ENCODE results near the gene NXPE2.
"Not testable (repeated sequence)": the region's sequence is repeated elsewhere in the genome, so short reads cannot be mapped to it uniquely, and the experiment has no call there.

The NXPE2 gene

DNA sequence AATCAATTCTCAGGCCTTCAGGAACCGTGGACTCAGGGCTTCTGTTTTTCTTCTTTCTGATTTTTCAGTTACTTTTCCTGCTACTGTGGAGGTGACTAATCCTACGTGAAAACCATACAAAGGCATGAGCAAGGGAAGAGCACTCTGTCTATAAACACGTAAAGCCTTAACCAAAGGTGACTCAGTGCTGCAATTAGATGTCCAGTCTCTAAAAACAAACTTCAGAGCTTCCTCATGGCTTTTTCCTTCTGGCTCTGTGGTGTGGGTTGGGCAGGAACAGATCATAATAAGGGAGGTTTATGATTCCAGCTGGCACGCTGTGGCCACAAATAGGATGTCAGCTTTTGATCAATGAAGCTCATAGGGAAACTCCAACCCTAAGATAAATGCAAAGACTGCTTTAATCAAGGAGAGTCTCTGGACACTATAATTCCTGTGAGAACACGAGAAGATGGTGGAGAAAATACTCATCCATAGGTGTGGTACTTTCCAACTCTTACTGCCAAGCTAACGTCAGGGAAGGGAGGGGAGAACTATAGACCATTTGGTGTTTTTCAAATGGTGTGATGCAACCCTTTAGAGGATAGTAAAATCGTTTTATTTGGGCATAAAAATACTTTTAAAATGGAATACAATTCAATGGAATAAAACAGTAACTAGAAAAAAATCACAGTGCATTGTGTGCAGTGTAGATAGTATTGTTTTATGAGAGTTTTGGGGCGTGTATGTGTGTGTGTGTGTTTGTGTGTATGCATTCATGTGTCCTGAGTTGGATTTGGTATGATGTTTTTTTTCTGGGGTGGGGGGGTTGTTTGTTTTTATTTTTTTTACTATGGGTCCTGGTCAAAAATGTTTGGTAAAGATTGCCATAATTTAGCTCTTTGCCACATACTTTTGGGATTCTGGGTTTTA, at the start of gene NXPE2:
Gene NXPE2 (plus strand): TSS at position 403 of the 912 bp plus-strand sequence. CDS start 49 bp downstream, at position 452.
- DNase-seq (ENCODE audit: low read depth in 2 of 2): no peak

DNA sequence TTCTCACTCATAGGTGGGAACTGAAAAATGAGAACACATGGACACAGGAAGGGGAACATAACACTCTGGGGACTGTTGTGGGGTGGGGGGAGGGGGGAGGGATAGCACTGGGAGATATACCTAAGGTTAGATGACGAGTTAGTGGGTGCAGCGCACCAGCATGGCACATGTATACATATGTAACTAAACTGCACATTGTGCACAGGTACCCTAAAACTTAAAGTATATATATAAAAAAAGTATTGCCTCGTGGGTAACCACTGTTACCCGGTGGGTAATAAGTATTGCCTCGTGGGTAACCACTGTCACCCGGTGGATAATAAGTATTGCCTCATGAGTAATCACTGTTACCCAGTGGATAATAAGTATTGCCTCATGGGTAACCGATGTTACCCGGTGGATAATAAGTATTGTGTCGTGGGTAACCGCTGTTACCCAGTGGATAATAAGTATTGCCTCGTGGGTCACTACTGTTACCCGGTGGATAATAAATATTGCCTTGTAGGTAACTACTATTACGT, 46.8 kb upstream of the NXPE2 start:
- DNase-seq (ENCODE audit: low read depth in 2 of 2): not testable (repeated sequence)

DNA sequence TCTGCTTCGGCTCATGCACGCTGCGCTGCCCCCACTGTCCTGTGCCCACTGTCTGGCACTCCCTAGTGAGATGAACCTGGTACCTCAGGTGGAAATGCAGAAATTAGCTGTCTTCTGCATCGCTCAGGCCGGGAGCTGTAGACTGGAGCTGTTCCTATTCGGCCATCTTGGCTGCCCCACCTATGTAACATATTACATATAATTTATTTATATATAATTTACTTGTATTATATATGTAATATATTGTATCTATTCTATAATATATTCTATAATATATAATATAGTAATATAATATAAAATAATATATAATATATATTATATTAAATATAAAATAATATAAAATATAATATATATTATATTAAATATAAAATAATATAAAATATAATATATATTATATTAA, 38.9 kb upstream of the NXPE2 start:
- DNase-seq (ENCODE audit: low read depth in 2 of 2): not testable (repeated sequence)

DNA sequence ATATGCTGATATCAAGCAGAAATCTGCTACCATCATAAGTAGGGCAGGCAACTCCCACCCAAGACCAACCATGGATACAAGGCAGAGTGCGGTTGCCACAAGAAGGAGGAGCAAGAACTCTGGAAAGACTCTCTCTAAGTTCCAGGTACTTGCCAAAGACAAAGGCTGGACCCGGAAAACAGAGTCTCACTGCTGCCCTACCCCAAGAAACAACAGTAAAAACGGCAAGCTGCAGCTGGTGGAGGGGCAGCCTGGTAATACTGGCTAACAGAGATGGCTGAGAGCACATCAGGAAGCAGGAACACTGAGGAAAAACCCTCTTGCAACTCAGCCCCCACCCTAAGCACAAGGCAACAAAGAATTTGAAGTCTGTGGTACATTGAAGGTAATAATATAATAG, 27.7 kb upstream of the NXPE2 start:
- no peak for DNase-seq (ENCODE audit: low read depth in 2 of 2)

DNA sequence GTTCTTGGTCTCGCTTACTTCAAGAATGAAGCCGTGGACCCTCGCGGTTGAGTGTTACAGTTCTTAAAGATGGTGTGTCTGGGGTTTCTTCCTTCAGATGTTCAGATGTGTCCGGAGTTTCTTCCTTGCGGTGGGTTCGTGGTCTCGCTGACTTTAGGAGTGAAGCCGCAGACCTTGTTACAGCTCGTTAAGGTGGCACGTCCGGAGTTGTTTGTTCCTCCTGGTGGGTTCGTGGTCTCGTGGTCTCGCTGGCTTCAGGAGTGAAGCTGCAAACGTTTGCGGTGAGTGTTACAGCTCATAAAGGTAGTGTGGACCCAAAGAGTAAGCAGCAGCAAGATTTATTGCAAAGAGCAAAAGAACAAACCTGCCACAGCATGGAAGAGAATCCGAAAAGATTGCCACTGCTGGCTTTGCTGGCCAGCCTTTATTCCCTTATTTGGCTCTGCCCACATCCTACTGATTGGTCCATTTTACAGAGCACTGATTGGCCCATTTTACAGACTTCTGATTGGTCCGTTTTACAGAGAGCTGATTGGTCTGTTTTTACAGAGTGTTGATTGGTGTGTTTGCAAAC, 27.1 kb upstream of the NXPE2 start:
- DNase-seq (ENCODE audit: low read depth in 2 of 2): no peak

DNA sequence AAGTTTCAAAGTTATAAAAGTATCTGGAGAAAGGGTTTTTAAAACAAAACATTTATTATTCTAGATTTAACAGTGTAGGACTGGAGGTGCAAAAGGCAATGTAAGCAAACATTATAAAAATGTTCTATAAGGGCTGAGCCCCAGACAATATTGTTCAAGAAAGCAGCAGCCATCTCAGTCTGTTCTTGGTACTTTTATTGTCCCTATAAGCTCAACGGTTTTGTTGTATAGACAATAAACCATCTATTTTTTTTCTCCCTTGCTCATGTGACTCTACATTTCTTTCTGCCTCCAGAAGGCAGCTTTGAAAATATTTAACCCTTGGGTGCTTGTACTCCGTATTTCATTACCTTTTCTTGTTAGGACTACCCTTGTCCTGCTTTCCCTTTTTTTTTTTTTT, 25.2 kb upstream of the NXPE2 start:
- DNase-seq (ENCODE audit: low read depth in 2 of 2): no peak

DNA sequence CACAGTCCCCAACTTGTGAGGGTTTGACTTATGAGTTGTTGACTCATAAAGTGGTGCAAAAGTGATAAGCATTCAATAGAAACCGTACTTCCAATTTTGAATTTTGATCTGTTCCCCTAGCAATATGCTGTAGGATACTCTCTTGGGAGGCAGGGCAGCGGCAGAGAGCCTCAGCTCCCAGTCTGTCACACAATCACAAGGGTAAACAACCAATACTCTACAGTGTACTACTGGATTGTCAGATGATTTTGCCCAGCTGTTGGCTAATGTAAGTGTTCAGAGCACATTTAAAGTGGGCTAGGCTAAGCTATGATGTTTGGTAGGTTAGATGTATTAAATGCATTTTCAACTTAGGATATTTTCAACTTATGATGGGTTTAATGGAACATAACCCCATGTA, 13.7 kb upstream of the NXPE2 start:
- no peak for DNase-seq (ENCODE audit: low read depth in 2 of 2)

DNA sequence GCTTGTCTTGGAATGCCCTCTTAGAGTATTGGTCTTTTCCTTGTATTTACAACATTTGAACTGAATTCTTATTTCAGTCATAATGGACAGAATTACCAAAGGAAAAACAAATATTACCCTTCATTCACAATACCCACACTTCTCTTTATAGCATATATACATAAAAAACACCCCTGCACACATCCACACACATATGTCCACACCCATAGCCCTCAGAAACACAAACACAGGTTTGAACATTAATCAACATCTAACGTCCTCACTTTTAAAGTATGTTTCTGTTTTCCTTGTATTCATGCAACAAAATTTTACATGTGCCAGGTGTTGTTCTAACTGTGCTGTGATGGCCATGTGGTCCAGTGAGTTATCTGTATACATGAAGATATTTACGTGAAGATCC, 11.6 kb upstream of the NXPE2 start:
- no peak for DNase-seq (ENCODE audit: low read depth in 2 of 2)

DNA sequence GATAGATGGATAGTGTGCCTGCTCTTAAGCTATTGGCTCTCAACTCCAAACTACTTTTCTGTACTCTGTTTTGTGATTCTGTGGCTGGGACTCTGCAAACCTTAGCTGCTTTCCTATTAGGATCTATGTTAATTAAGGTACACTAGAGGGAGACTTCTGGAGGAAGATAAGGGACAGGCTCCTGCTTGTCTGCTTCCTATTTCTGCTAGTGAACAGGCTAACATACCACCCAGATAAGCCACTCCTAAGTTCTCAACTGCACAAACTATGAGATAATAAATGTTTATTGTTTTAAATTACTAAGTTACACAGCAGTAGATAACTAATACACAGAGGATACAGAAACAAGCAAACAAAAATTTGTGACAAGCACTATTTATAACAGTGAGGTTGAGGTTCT, 10.2 kb upstream of the NXPE2 start:
- DNase-seq (ENCODE audit: low read depth in 2 of 2): no peak

DNA sequence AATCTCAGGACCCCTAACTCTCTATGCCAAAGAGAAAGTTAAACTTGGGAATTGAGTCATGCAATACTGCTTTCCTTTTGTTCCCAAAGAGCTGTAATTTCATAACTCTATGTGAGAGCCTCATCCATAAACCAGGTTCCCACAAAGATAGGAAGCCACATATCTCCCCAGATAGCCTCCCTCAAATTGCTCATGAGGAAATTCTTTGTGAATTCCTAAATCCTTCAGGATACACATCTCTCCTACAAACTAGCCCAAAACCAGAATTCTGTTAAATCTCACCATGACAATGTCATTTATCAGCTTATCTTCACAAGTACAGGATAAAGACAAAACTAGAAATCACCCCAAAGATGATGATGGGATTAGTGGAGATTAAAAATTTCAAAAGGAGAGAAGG, 4.7 kb upstream of the NXPE2 start:
- DNase-seq (ENCODE audit: low read depth in 2 of 2): no peak

DNA sequence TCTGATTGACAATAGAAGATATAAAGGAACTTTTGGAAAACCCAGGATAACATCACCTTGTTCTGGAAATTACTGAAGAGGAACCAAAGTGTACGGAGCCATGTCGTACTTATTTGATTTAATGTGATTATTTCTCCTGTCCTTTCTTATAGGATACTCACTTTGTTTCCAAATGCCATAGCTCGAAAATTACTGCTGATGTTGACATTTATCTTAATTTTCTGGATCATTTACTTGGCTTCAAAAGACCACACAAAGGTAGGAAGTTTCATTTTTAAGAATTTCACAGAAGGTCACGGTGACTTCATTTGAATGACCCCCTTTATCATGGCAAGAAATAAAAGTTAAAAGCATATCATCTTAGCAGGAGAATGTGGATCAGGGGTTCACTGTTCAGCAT, 1.2 kb downstream of the NXPE2 start:
- no peak for DNase-seq (ENCODE audit: low read depth in 2 of 2)

DNA sequence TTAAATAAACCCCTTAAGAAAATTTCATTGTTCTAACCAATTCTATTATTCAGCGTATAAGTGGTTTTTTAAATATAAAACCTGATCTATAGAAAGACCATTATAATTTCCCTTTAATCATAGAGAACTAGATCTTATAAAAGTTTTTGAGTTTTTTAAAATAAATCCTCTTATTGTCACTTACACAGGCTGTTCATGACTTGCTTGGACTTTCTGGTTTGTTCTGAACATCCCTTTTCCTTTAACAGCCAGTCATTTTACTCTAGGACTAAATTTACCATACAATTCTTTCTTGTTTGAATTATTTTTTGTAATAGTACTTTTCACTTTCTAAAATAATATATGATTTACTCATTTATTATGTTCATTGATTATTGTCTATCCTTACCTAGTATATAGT, 4.7 kb downstream of the NXPE2 start:
- no peak for DNase-seq (ENCODE audit: low read depth in 2 of 2)

DNA sequence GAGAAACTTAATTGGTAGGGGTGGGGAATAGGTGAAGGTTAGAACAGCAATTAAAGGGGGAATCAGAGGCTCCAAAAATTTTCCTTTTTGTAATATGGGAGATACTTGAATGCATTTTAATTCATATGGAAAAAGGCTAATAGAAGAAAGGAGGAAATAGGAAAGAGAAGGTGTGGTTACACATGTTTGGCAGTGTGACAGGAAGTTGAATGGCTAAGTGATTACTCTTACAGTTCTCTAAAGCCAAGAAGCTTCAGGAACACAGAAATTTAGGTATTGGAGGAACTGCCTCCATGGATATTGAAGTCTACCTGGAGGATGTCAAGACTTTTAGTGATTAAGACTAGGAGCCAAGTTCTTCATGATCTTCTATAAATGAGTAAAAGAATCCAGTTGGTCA, 6.3 kb downstream of the NXPE2 start:
- DNase-seq (ENCODE audit: low read depth in 2 of 2): no peak

DNA sequence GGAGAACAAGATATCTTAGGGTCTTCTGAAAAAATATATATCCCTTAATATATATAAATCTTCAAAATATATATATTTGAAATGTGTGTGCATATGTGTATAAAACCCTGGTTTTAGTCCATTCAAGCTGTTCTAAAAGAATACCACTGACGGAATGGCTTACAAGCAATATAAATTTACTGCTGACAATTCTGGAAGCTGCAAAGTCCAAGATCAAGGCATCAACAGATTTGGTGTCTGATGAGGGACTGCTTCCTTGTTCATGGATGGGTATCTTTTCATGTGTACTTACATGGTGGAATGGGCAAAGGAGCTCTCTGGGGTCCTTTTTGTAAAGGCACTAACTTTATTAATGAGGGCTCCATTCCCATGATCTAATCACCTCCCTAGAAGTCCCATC, 6.8 kb downstream of the NXPE2 start:
- no peak for DNase-seq (ENCODE audit: low read depth in 2 of 2)

DNA sequence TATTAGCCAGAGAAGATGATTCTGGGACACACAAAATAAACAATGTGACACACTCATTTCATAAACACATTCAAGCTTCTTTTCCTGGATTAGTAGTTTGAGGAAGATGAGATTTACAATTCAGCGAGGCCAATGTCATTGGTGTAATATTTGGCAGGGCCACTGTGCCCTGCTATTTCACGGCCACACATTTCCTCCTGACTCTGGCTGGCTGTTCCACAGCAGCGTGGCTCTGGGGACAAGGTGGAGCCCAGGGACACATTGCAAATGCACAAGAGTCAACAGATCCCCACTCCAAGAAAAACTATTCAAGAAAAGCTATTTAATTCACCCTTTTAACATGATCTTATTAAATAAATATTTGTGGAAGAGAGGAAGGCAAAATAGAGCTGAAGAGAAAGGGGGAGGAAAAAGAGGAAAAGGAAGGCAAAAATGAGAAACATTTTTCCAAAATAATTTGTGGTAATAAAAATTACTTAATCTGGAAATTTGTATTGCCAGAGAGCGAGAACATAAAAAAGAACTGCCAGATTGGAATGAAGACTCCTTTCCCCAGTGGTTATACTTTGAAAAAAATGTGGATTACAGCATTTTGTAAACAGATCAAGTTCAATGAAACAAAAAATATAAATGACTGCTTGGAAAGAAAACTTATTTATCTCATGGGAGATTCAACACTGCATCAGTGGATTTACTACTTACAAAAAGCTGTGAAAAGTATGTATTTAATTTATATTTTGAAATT, 27.1 kb downstream of the NXPE2 start:
- no peak for DNase-seq (ENCODE audit: low read depth in 2 of 2)

DNA sequence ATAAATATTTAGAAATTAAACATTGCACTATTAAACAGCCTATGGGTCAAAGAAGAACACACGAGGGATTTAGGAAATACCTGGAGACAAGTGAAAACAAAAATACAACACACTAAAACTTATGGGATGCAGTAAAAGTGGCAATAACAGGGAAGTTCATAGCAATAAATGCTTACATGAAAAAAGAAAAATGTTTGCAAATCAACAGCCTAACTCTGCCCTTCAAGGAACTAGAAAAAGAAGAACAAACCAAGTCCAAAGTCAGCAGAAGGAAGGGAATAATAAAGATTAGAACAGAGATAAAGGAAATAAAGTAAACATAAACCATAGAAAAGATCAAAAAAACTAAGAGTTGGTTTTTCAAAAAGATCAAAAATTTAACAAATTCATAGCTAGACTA, 31.6 kb downstream of the NXPE2 start:
- no peak for DNase-seq (ENCODE audit: low read depth in 2 of 2)

DNA sequence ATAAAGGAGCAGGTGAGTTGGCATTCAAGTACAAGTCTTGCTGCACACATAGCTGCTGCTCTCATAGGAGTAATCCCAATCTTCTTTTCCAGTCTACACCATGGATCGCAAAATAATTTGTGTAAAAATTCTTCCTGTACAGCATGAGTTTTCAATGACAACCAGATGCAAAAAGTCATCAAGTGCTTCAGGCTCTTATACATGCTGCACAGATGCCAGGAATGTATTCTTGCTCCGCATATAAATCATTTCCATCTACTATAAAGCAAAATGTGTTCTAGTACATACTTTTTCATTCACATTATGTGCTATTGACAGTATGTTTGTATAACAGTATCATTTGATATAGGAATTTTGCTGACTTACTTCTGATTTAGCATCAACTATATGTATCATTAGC, 35.4 kb downstream of the NXPE2 start:
- DNase-seq (ENCODE audit: low read depth in 2 of 2): no peak

DNA sequence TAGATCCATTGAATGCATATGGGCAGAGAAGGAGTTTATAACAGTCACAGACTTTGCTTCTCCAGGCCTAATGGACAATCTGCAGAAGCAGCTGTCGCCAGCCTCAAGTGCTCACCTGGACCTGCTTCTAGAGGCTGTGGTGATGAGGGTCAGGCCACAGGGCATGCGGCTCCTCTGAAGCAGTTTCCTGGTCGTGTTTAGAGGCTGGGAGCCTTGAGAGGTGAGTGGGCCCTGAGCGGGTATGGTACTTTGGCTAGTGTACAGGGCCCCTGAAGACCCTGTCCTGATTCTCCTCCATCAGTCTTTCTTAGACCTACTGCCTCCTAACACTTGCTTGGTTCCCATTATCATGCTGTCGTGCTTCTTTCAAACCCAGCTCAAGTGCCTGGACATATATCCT, 41.2 kb downstream of the NXPE2 start:
- DNase-seq (ENCODE audit: low read depth in 2 of 2): no peak

DNA sequence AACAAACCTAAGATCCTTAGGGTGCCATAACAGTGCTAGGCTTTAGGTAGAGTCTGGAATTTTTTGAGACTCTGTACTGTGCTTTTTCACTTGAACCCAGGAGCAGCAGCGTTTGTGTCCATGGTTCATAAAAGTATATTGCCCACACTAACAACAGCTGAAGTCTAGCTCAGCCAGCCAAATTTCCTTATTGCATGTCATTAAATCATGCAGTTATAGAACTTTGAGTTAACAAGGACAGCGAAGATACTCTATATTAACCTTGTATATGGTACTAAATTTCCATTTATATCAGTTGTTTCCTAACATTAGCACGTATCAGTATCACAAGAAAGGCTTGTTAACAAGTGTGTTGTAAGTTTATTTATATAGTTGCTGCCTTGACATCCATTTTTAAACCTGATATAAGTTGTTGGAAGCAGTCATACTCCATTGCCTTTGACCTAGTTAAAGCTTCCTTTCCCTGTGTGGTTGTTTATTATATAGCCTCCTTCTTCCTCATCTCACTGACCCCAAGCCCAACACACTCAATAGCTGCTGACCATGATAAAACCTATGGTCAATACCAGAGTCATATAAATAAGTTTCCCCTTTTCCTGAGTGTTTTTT, 46.7 kb downstream of the NXPE2 start:
- DNase-seq (ENCODE audit: low read depth in 2 of 2): no peak

DNA sequence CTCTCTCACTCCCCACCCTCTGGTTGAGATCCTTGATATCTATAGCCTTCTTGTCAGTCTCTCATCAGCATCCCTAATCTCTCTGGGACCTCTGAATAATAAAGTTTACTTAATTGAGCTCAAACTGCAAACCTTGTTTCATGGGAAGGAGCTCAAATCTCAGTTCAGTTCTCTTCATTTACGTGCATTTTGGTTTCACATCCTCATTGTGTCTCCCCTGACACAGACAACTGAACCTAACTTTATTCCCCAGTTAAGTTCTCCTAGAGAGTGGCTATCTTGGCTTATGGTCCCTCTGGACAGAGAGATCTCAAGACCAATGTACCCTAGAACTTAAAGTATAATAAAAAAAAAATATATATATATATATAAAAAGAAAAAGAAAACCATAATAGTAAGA, 47.3 kb downstream of the NXPE2 start:
- no peak for DNase-seq (ENCODE audit: low read depth in 2 of 2)

DNA sequence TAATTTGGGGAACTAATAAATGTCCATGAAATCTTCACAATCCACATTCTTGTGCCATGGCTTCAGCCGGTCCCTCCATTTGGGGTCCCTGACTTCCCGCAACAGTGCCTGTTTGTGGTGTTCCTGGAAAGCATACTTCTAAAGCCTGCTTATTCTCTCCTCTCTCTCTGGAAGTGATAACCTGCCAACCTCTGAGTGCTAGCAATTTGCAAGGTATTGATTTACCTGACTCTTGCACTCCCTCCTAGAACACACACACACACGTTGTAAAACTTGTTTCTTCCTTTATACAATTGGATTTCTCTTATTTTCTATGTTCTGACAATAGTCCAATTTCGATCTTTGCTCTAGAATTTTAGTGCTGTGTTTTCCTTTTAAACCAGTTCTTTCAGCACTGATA, 58.5 kb downstream of the NXPE2 start:
- no peak for DNase-seq (ENCODE audit: low read depth in 2 of 2)

DNA sequence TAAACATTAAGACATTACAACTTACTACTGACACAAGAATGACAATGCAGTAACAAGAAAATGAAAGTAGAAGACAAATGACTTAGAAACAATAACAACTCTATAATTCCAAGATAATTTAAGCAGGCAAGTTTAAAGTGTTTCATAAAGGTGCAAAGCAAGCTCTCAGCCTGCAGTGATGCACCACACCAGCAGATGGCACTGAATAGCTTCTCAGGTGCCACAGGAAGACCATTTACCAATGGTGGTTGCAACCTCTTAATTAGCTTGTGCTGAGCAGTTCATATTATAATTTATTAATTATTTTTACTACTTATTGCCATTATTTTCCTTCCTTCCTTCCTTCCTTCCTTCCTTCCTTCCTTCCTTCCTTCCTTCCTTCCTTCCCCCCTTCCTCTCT, 60.6 kb downstream of the NXPE2 start:
- no peak for DNase-seq (ENCODE audit: low read depth in 2 of 2)
